CD4-positive, alpha-beta T cell (primary cell): ENCODE measurements around the gene COX10. TPM values are rescaled to one million over a fixed set of nuclear protein-coding genes. Genes with fewer than 3 reads are reported as not detected.

Experiments used
- ATAC-seq: fragments of 200-7000 bp; cut with Tn5 transposase; one replicate; pipeline ENCODE4 v1.10.0; 2022; ENCODE audit warnings: mild to moderate bottlenecking; ENCODE audit not compliant: poor library complexity
- CTCF ChIA-PET: fragments of 350-600 bp; sonication (Branson Sonifier 250); formaldehyde crosslinking; loops from one replicate; lab custom pipeline; 2021; ENCODE audit warnings: antibody characterized with exemption, inconsistent platforms; lab: Charles Lee
- POLR2A ChIA-PET: fragments of 350-600 bp; sonication (Branson Sonifier 250); formaldehyde crosslinking; loops from one replicate; lab custom pipeline; 2021; ENCODE audit warnings: antibody characterized with exemption, inconsistent platforms; lab: Charles Lee
- DNase-seq, 14 experiments: peaks; one replicate each; pipeline ENCODE4 v3.0.0-alpha.2; 2013 to 2020; ENCODE audit warnings: mixed read lengths in 2 of 14
- H3K27ac ChIP-seq, 2 donors: one replicate each; pipeline versions ENCODE4 v1.5.1 to v1.7.0; 2013; ENCODE audit warnings: low read length in 2 of 2, low read depth in 1 of 2, mild to moderate bottlenecking in 1 of 2
- H3K27me3 ChIP-seq, 2 experiments: 1 replicate in 1 of 2; 2 replicates in 1 of 2; pipeline versions ENCODE4 v1.6.1 to v1.7.0; 2013; ENCODE audit warnings: low read length in 2 of 2, control low read depth in 1 of 2, mild to moderate bottlenecking in 1 of 2, moderate library complexity in 1 of 2; ENCODE audit not compliant: insufficient read depth in 2 of 2, control insufficient read depth in 1 of 2
- H3K36me3 ChIP-seq: one replicate; pipeline ENCODE4 v1.6.1; 2013; ENCODE audit warnings: low read length, control low read depth; ENCODE audit not compliant: insufficient read depth
- H3K4me1 ChIP-seq: one replicate; pipeline ENCODE4 v1.6.1; 2013; ENCODE audit warnings: low read length, control low read depth; ENCODE audit not compliant: insufficient read depth
- H3K4me3 ChIP-seq: one replicate; pipeline ENCODE4 v1.5.1; 2013; ENCODE audit warnings: mild to moderate bottlenecking, low read length, moderate library complexity
- H3K9me3 ChIP-seq, 2 experiments: 1 replicate in 1 of 2; 2 replicates in 1 of 2; pipeline versions ENCODE4 v1.6.1 to v1.7.0; 2013; ENCODE audit warnings: low read length in 2 of 2, mild to moderate bottlenecking in 2 of 2, control low read depth in 1 of 2, moderate library complexity in 1 of 2; ENCODE audit not compliant: control insufficient read depth in 1 of 2, insufficient read depth in 1 of 2
- H3K27ac Mint-ChIP-seq: one replicate; pipeline ENCODE4 v1.8.0; 2020; ENCODE audit warnings: mixed read lengths
- H3K27me3 Mint-ChIP-seq: one replicate; pipeline ENCODE4 v1.8.0; 2021; ENCODE audit warnings: mixed read lengths
- H3K36me3 Mint-ChIP-seq: one replicate; pipeline ENCODE4 v1.8.0; 2021; ENCODE audit warnings: low read depth, mixed read lengths
- H3K4me1 Mint-ChIP-seq: one replicate; pipeline ENCODE4 v1.8.0; 2021; ENCODE audit warnings: low read depth, mixed read lengths
- H3K4me3 Mint-ChIP-seq: one replicate; pipeline ENCODE4 v1.8.0; 2020; ENCODE audit warnings: mild to moderate bottlenecking, mixed read lengths
- H3K9me3 Mint-ChIP-seq: one replicate; pipeline ENCODE4 v1.8.0; 2020; ENCODE audit warnings: mixed read lengths
- intact Hi-C, 2 experiments: fragments of 100-400 bp; cut with DNase I in 1 of 2; cut with micrococcal nuclease in 1 of 2; formaldehyde crosslinking; loops; one replicate each; pipeline versions ENCODE4 v1.15.1 to v1.9.0; 2023 to 2025; cut with DNase I, micrococcal nuclease
- total RNA-seq, 174 experiments: library from RNA in 2 of 174; stranded (reverse) in 2 of 174; gene quantifications; one replicate each; pipeline ENCODE4 v1.2.3 and lab custom pipeline; 2021 to 2026
- TF ChIP-seq, protein P1 (sequence below): fragments of 200-600 bp; IDR thresholded peaks from one replicate; pipeline ENCODE4 v1.8.0; 2022; ENCODE audit warnings: antibody characterized with exemption, mild to moderate bottlenecking

Gene COX10
- total RNA-seq, 2 experiments from 2014 or later: 9.1 to 9.9 TPM

DNA sequence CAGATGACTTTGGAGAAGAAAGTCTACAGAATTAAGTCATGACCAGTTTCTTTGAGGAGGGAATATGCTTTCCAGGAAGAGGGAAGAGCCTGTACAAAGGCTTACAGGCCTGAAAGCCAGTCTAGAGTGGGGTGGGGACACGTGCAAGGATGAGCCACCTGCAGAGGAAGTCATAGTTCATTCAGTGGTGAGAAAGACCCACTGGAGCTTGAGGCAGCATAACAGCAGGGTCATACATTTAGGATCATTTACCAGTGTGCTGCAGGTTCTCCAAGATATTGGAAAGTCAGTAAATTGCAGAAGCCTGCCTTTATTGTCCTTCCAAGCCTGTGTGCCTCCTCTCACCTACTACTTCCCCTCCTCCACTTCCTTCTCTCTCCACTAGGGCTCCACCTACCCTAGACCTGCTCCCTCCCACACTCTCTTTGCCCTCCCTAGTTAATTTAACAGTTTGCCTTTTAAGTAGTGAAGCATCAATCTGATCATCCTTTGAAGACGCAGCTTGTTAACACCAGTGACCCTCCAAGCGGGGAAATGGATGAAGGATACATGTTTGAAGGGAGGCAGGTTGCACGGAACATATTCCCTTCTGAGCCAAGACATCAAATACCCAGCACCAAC lies 127.2 kb downstream of the COX10 start:
- H3K9me3 Mint-ChIP-seq: no peaks in the 10 kb centered on the region
- TF ChIP-seq, protein P1, sequence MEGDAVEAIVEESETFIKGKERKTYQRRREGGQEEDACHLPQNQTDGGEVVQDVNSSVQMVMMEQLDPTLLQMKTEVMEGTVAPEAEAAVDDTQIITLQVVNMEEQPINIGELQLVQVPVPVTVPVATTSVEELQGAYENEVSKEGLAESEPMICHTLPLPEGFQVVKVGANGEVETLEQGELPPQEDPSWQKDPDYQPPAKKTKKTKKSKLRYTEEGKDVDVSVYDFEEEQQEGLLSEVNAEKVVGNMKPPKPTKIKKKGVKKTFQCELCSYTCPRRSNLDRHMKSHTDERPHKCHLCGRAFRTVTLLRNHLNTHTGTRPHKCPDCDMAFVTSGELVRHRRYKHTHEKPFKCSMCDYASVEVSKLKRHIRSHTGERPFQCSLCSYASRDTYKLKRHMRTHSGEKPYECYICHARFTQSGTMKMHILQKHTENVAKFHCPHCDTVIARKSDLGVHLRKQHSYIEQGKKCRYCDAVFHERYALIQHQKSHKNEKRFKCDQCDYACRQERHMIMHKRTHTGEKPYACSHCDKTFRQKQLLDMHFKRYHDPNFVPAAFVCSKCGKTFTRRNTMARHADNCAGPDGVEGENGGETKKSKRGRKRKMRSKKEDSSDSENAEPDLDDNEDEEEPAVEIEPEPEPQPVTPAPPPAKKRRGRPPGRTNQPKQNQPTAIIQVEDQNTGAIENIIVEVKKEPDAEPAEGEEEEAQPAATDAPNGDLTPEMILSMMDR: peak; percentile 51
- H3K4me3 Mint-ChIP-seq: peak overlapping the region; percentile 82
- DNase-seq (peak in 4 of 14 experiments; percentile 30 to 57 (median 53)), ATAC-seq (peak; percentile 21)
- H3K36me3 Mint-ChIP-seq: no peaks in the 10 kb centered on the region
- Histone ChIP-seq H3K4me3 (no peak overlapping the region), H3K9me3 (no peaks in the 10 kb centered on the region), H3K27ac (peak overlapping the region; percentile 48 to 79), H3K4me1 (peaks cover 84% of the 10 kb centered on the region), H3K27me3 (no peaks in the 10 kb centered on the region), H3K36me3 (no peaks in the 10 kb centered on the region)
- ChIA-PET POLR2A (interaction anchor here (6.9 kb wide), 1 partner anchor 104 kb away, joined by 111 read pairs; the partner anchor contains the start of gene HS3ST3B1), CTCF (interaction anchor here (1.7 kb wide), 1 partner anchor 105 kb away, joined by 7 read pairs; the partner anchor contains the start of gene HS3ST3B1)
- peak overlapping the region; percentile 94 for H3K27ac Mint-ChIP-seq
- peaks cover 92% of the 10 kb centered on the region for H3K4me1 Mint-ChIP-seq
- intact Hi-C loops: no loop called here
- H3K27me3 Mint-ChIP-seq: no peaks in the 10 kb centered on the region

DNA sequence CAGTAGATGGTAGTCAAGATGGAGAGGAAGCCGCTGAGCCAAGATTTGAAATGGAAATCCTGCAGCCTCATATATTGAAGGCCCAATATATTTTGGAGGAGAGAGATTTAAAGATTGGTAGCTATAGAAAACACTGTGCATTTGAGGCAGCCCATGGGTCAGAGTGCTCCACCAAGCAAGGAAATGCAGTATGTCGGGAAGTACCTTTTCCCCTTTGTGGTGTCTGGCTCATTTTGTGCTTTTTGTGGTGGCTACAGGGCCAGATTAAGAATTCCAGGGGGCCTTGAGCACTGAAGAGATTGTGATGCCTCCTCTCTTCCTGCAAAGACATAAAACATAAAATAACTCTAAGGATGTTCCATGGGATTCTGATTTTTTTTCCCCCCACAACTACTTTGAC lies 127.8 kb downstream of the COX10 start:
- no peak for ATAC-seq
- H3K4me3 ChIP-seq: no peak overlapping the region
- H3K27me3 ChIP-seq: no peaks in the 10 kb centered on the region
- peak overlapping the region; percentile 48 to 79 for H3K27ac ChIP-seq
- peak in 2 of 14 experiments; percentile 7 to 25 for DNase-seq
- ChIA-PET CTCF (interaction anchor here (1.7 kb wide), 1 partner anchor 105 kb away, joined by 7 read pairs; the partner anchor contains the start of gene HS3ST3B1), POLR2A (interaction anchor here (0.6 to 6.9 kb wide), 4 partner anchors 104 to 213 kb away, joined by 3 to 111 read pairs (median 3); partner anchors contain the start of gene HS3ST3B1)
- peak overlapping the region; percentile 82 for H3K4me3 Mint-ChIP-seq
- H3K27me3 Mint-ChIP-seq: no peaks in the 10 kb centered on the region
- no peaks in the 10 kb centered on the region for H3K36me3 Mint-ChIP-seq
- H3K4me1 Mint-ChIP-seq: peaks cover 92% of the 10 kb centered on the region
- no peaks in the 10 kb centered on the region for H3K9me3 ChIP-seq
- H3K27ac Mint-ChIP-seq: peak overlapping the region; percentile 94
- no peaks in the 10 kb centered on the region for H3K36me3 ChIP-seq
- H3K4me1 ChIP-seq: peaks cover 85% of the 10 kb centered on the region
- TF ChIP-seq, protein P1: no peak
- H3K9me3 Mint-ChIP-seq: no peaks in the 10 kb centered on the region
- intact Hi-C loops: no loop called here

DNA sequence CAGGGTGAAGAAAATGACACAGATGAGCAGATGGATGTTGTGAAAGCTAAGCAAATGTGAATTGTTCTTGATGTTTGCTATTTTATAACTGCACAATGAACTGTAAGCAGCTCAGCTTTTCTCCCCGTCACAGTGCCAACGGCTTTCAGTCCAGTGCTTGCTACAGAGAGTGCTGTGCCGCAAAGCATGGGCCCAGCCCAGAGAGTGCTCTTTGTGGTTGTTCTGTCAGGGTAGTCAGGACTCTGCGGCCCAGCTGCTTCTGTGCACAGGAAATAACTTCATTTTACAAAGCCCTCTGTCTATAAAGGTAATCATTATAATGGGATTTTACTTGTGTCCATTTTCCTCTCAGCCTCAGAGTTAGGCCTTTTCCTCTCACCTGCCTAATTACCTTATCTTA lies 128.3 kb downstream of the COX10 start:
- H3K9me3 Mint-ChIP-seq: no peaks in the 10 kb centered on the region

More for the DNA sequence above, 128.3 kb downstream of the COX10 start:
- H3K27ac Mint-ChIP-seq: peak overlapping the region; percentile 94
- H3K4me1 Mint-ChIP-seq: peaks cover 92% of the 10 kb centered on the region
- H3K27me3 ChIP-seq: no peaks in the 10 kb centered on the region
- H3K36me3 ChIP-seq: no peaks in the 10 kb centered on the region
- ChIA-PET POLR2A (interaction anchor here (0.6 to 6.9 kb wide), 5 partner anchors 103 to 231 kb away, joined by 3 to 111 read pairs (median 3); partner anchors contain the start of gene HS3ST3B1), CTCF (interaction anchor here (1.7 kb wide), 1 partner anchor 104 kb away, joined by 7 read pairs; the partner anchor contains the start of gene HS3ST3B1)
- peak overlapping the region; percentile 21 for H3K4me3 ChIP-seq
- no peaks in the 10 kb centered on the region for H3K9me3 ChIP-seq
- TF ChIP-seq, protein P1: no peak
- H3K4me3 Mint-ChIP-seq: peak overlapping the region; percentile 82
- peaks cover 87% of the 10 kb centered on the region for H3K4me1 ChIP-seq
- H3K36me3 Mint-ChIP-seq: no peaks in the 10 kb centered on the region
- DNase-seq (peak in 12 of 14 experiments; percentile 37 to 71 (median 56)), ATAC-seq (peak; percentile 17)
- no peaks in the 10 kb centered on the region for H3K27me3 Mint-ChIP-seq
- intact Hi-C loops: no loop called here
- H3K27ac ChIP-seq: peak overlapping the region; percentile 48 to 79
